Activated CD8-positive, alpha-beta memory T cell treated with anti-CD3 and anti-CD28 coated beads, Interleukin-2, amount 50 U/mL, for 24 hours (primary cell): ENCODE results near the gene RASGRF2.

Experiments
- DNase-seq: peaks from one replicate; pipeline ENCODE4 v3.0.0-alpha.2; 2020; ENCODE audit errors: extremely low read depth

RASGRF2 gene

GRCh38 chr5:80955082-80955590, 5.0 kb upstream of the RASGRF2 start:
- DNase-seq, result no peak

DNA sequence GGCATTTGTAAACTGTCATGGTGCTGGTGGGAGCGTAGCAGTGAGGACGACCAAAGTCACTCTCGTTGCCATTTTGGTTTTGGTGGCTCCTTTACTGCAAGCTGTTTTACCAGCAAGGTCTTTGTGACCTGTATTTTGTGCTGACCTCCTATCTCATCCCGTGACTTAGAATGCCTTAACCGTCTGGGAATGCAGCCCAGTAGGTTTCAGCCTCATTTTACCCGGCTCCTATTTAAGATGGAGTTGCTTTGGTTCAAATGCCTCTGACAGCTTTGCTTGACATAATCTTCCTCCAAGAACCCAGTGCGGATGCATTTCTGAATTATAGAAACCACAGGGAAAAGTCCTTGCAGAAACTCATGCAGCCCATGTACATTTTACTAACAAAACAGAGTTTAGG, 3.9 kb upstream of the RASGRF2 start:
- DNase-seq, result no peak

GRCh38 chr5:80957031-80957761, 3.0 kb upstream of the RASGRF2 start:
- no peak for DNase-seq

DNA sequence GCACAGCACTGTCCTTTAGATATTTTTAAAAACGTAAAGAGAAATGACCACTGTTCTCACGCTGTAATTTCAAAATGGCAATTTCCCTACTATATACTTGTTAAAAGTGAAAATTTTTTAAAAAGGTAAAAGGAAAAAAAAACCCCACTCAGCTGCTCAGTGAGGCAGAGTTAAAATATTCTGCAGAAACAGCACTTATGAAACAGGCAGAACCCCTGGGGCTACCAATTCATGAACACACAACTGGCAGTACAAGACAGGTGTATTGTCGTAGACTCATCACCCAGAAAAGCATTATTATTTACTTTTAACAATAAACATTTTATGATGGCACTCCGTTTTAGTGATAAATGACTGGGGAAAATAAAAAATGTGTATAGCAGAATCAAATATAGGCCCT, 1.5 kb upstream of the RASGRF2 start:
- DNase-seq, result no peak

DNA sequence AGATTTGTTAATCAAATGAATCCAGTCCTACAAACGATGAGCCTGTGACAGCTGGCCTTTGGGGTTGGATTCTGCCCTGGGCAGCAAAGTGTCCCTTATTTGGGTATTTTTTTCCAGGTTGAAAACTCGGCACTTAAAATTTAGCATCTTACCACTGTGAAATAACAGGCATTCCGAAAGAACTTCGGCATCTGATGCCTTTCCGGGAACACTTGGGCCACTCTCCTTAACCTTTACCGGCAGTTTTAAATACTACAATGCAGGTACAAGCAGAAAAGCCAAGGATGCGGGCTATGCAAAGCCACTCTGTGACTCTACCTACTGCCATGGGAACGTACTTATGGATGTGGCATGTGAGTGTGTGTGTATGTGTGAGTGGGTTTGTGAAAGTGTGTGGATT, 1.0 kb upstream of the RASGRF2 start:
- DNase-seq, result no peak

GRCh38 chr5:80960531-80961375, 590 bp downstream of the RASGRF2 start:
- DNase-seq, result no peak

DNA sequence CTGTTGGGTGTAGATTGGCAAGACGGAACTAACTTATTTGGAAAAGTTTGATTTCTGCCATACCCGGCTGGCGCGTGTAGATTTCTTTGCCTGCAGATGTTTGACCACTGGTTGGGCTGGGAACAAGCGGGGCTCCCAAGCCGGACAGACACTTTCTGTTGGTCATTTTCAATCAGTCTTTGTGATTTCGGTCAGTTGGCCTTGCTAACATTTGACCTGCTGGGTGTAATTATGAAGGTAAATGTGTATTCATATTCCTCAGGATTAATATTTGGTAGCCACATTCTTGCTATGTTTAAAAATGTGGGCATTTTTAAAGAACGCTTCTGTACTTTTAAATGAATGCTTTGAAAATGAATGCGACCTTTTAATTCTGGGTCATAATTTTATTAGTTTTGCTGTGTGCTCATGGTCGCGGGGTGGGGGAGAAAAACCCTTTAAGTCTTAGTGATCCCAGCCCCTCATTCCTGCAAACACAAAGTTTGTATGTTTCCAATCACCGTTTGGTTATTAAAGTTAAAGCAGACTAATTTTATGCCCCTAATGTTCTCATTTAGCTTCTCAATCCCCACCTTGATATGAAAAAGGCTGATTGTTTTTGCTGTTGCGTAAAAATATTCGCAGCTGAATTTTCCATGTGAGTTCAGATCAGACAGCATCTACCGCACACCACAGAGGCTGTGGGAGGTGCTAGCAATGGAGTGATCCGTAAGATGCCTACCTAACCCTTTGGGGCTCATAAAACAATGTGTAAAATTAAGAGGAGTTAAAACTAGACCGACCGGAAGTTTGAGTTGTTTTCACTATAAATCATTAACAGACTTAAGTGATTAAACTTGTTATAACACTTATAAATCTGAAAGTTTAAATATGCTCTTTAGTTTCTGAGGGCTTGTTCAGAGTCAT, 1.5 kb downstream of the RASGRF2 start:
- no peak for DNase-seq

DNA sequence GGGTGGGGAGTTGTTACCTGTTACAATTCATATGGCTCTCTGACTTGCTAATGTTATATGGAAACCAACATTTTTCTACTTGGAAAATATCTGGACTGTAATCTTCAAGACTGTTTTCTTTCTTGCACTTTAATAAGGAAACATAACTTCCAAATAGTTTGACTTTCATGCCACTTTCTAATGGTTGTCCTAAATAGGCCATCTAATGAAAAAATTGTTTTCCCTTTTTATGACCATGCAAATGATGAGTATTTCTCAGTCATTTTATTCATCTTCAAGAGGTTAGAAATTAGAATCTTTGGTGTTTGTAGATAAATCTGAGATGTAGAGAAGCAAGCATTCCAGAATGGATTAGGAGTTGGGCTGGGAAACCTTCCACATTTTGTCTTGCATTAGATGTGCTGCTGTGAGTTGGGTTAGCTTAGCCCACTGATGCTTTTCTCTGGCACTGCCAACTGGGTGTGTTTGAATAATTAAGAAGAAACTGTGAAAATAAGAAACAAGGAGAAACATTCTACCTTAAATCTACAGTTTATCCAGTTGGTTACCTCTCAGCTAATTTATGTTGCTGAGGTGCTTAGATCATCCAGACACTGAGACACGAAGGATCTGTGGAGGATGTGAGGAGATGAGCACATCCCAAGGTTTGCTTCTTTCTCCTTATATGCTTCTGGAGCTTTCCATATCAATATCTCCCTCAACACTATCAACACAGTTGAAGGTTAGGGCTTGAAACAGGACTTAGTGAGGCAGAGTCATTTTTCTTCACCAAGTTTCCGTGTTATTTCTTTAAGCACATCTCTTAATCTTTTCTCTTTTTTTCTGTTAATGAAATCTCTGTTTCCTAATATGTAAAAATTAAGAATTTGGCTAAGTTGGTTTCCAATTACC, 2.7 kb downstream of the RASGRF2 start:
- DNase-seq, result no peak

DNA sequence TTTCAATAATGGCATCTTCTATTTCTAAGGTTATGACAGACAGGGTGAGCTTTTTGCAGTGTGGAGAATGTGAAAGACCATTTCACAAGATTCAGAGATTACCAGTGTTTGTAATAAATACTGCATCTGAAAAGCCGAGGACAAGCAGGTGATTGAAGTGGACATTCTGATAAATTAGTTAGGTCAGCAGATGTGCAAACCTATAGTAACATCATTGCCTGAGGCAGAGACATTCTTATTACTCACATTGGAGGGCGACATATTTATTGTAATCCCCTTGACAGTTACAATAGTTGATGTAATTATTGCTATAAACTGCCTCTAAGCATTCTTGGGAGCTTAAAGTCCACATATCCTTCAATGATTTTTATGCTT, 3.3 kb downstream of the RASGRF2 start:
- no peak for DNase-seq

DNA sequence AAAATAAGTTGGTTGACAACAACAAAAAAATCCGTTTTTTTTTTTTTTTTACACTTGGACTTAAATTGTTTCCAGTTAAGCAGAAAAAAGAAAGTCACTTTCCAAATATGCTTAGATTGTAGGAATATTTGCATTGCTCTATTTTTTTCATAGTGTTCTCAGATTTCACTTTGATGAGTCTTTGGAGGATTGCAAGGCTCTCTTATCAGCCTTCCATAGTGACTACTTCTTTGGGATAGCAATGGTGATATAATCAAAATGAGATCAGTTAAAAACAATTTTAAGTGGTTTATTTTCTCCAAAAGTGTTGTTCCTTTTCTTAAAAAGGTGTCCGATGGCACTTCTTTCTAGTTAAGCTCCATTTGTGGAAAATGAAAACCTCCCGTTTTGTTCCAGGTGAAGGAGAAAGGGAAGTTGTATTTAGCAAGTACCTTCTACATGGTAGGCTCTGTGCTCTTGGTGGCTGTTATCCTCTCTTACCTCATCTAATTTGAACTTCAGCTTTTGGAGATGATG, 3.9 kb downstream of the RASGRF2 start:
- DNase-seq, result no peak

GRCh38 chr5:80964491-80964890, 4.3 kb downstream of the RASGRF2 start:
- DNase-seq, result no peak

- DNase-seq, result no peak
Measured at GRCh38 chr5:80964919-80965318, 4.8 kb downstream of the RASGRF2 start.

- no peak for DNase-seq
Measured at GRCh38 chr5:80967500-80968181, 7.5 kb downstream of the RASGRF2 start.

DNA sequence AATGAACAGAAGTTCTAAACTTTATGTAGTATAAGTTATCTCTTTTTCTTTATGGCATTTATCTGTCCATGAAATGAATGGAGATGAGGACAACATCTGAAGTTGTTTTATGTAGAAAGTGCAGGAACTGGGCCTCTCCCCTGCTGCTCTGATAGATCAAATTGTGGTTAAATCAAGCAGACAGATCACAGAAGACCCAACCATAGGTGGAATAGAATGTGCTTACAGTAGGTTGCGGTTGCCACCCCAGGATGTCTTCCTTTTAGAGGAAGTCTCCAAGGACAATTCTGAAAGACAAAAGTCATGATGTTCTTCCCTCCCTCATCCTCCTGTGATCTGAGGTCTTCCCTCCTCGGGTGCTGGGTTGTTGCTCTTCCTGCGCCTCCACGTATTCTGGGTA, 12.9 kb downstream of the RASGRF2 start:
- no peak for DNase-seq

DNA sequence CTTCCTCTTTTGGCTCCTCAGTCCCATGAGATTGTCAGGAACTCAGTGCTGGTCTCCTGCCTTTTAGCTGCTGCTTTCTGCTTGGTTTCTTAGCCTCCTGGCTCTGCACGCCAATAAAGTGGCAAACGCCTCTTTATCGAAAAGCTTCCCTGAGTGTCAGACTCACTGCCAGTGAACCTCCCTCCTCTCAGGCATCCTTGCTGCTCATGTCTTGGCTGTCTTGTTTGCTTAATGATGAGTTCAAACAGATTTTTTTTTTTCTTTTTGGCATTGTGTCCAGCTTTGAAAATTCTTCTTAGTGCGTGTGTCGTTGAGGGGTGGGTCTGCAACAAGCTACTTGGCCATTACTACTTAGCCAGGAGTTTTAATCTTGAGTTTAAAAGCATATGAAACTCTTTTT, 14.9 kb downstream of the RASGRF2 start:
- DNase-seq, result no peak

DNA sequence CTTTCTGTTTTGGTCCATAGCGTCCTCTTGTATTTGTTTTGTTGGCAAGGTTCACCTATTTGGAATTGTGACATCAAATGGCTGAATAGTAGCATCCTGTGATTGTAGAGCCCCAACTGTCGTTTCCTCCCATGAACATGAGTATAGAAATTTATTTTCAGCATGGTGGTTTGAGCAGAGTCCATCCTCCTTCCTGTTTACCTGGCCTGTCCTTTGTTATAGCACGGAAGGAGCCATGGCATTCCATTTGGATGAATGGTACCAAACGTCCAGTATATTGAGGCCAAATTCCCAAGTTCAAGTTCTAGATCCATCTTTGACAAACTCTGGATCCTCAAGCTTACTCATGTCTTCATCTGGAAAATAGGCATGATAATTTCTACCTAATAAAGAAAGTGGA, 16.8 kb downstream of the RASGRF2 start:
- DNase-seq, result no peak

DNA sequence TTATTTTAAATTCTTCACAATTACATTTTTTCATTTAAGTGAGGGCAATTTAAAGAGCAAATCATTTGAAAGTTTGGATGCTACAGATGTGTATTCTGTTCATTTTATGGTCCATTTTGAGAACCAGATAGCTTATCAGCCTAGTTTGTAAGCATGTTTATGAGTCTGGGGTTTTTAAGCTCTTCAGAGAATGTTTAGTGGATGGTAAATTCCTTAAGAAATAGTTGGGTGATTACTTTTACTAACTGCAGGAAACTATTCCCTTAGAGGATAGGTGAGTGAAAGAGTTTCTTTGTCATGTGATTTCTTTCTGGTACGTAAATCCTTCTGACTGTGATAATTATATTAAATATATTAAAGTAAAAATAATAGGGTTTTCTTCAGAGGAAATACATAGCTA, 17.6 kb downstream of the RASGRF2 start:
- DNase-seq, result no peak

GRCh38 chr5:80978772-80979317, 18.7 kb downstream of the RASGRF2 start:
- DNase-seq, result no peak

- no peak for DNase-seq
Measured at GRCh38 chr5:80982093-80982492, 21.9 kb downstream of the RASGRF2 start.
